K562 (cell line): ENCODE measurements around the gene SNX15. TPM values are rescaled to one million over a fixed set of nuclear protein-coding genes. Genes with fewer than 3 reads are reported as not detected.
A peak's percentile ranks its signal among the peaks of the same experiment; 100 is the strongest.

Experiments used
- ARHGAP35 ChIP-seq: fragments of 450-650 bp; IDR thresholded peaks from 2 replicates; pipeline ENCODE4 v1.6.1; 2018; ENCODE audit not compliant: partially characterized antibody
- FOXK1 ChIP-seq: sonication (generic); formaldehyde crosslinking; IDR thresholded peaks from 2 replicates; pipeline ENCODE4 v1.8.0; 2022; ENCODE audit warnings: missing genetic modification reagents, mild to moderate bottlenecking, borderline replicate concordance
- HDAC8 ChIP-seq: fragments of 450-650 bp; IDR thresholded peaks from 2 replicates; pipeline ENCODE4 v1.6.1; 2016; ENCODE audit warnings: mild to moderate bottlenecking, missing genetic modification characterization, moderate library complexity, missing compliant biosample characterization
- HNRNPH1 ChIP-seq: fragments of 200-400 bp; formaldehyde crosslinking; optimal IDR thresholded peaks from 2 replicates; pipeline ENCODE3; 2017; ENCODE audit warnings: low read depth, mild to moderate bottlenecking, low read length, moderate library complexity
- HNRNPK ChIP-seq: fragments of 200-400 bp; formaldehyde crosslinking; IDR thresholded peaks from one replicate; pipeline ENCODE4 v1.6.1; 2018; ENCODE audit warnings: mild to moderate bottlenecking, low read depth, low read length; ENCODE audit not compliant: poor library complexity, severe bottlenecking
- HSF4 ChIP-seq: fragments of 250-450 bp; sonication (Bioruptor Pico); IDR thresholded peaks from 2 replicates; pipeline ENCODE4 v2.1.2; 2022; ENCODE audit warnings: mild to moderate bottlenecking, moderate library complexity, borderline replicate concordance
- LARP7 ChIP-seq: fragments of 450-650 bp; IDR thresholded peaks from 2 replicates; pipeline ENCODE4 v1.6.1; 2016
- LCOR ChIP-seq: sonication (generic); formaldehyde crosslinking; IDR thresholded peaks from 2 replicates; pipeline ENCODE4 v1.8.0; 2022; ENCODE audit warnings: mild to moderate bottlenecking, missing genetic modification reagents
- MAZ ChIP-seq, 2 experiments: fragments of 450-650 bp in 1 of 2; sonication (generic) in 1 of 2; formaldehyde crosslinking; IDR thresholded peaks in 1 of 2; conservative IDR thresholded peaks in 1 of 2; 2 replicates each; pipeline versions ENCODE4 v1.4.0 to v1.5.0; 2020; ENCODE audit warnings: mild to moderate bottlenecking in 1 of 2, missing genetic modification reagents in 1 of 2
- MBD2 ChIP-seq: sonication (generic); IDR thresholded peaks from 2 replicates; pipeline ENCODE4 v1.6.1; 2016; ENCODE audit warnings: low read depth, borderline replicate concordance
- NCOA1 ChIP-seq: fragments of 450-650 bp; IDR thresholded peaks from 2 replicates; pipeline ENCODE4 v1.6.1; 2016; ENCODE audit warnings: low read depth
- PHF21A ChIP-seq: fragments of 450-650 bp; IDR thresholded peaks from 2 replicates; pipeline ENCODE4 v1.6.1; 2017; ENCODE audit warnings: low read depth, borderline replicate concordance
- POLR2AphosphoS5 ChIP-seq: IDR thresholded peaks from 2 replicates; pipeline ENCODE4 v1.6.1; 2011; ENCODE audit warnings: mild to moderate bottlenecking, low read depth, low read length, moderate library complexity; ENCODE audit not compliant: control insufficient read depth, insufficient read depth
- RB1 ChIP-seq: fragments of 450-650 bp; IDR thresholded peaks from 2 replicates; pipeline ENCODE4 v1.6.1; 2017; ENCODE audit warnings: low read depth, mild to moderate bottlenecking
- ZBED1 ChIP-seq: IDR thresholded peaks from 2 replicates; pipeline ENCODE4 v1.6.1; 2014
- ZBTB1 ChIP-seq: sonication (generic); formaldehyde crosslinking; IDR thresholded peaks from 2 replicates; pipeline ENCODE4 v1.8.1; 2023; ENCODE audit warnings: missing genetic modification reagents, low read depth, mild to moderate bottlenecking, borderline replicate concordance
- ZNF24 ChIP-seq: fragments of 450-650 bp; IDR thresholded peaks from 2 replicates; pipeline ENCODE4 v1.6.1; 2016
- ZNF408 ChIP-seq: fragments of 250-450 bp; sonication (Bioruptor Pico); IDR thresholded peaks from 2 replicates; pipeline ENCODE4 v1.4.0; 2020; ENCODE audit warnings: low read depth, mild to moderate bottlenecking, moderate library complexity
- ZNF696 ChIP-seq: fragments of 250-450 bp; sonication (Bioruptor Pico); conservative IDR thresholded peaks from 2 replicates; pipeline ENCODE4 v1.4.0; 2020; ENCODE audit warnings: mild to moderate bottlenecking, moderate library complexity
- polyA plus RNA-seq, 8 experiments: library from polyadenylated mRNA; depleted of rRNA in 4 of 8; stranded (reverse) in 5 of 8; unstranded in 3 of 8; fragments of >200 nt; fragmentation: Nextera tagmentation in 2 of 8; fragmentation: Illumina TruSeq in 1 of 8; extraction: Ambion mirVana in 2 of 8; extraction: Trizol in 1 of 8; gene quantifications; 2 replicates each; pipeline versions ENCODE4 v1.2.1 to v1.2.3, GENCODE V29; 2011 to 2014; ENCODE audit warnings: inconsistent platforms in 1 of 8, missing spikeins in 1 of 8
- total RNA-seq, 7 experiments: library from RNA; depleted of rRNA in 6 of 7; stranded (reverse); fragments of >200 nt in 6 of 7; fragmentation: Illumina TruSeq in 2 of 7; extraction: Trizol in 2 of 7; gene quantifications; 2 replicates each; pipeline versions ENCODE4 v1.2.1 to v1.2.3, GENCODE V29; 2011 to 2021; ENCODE audit warnings: low replicate concordance in 1 of 7
- TF ChIP-seq, protein P1 (sequence below): sonication (generic); formaldehyde crosslinking; IDR thresholded peaks from 2 replicates; pipeline ENCODE4 v1.8.1; 2023; ENCODE audit warnings: mild to moderate bottlenecking, missing genetic modification reagents
- TF ChIP-seq, protein P2 (sequence below), 2 experiments: fragments of 450-650 bp; IDR thresholded peaks; 2 replicates each; pipeline ENCODE4 v1.6.1; 2016
- TF ChIP-seq, protein P3 (sequence below): fragments of 450-650 bp; IDR thresholded peaks from 2 replicates; pipeline ENCODE4 v1.6.1; 2016; ENCODE audit warnings: low read depth, mild to moderate bottlenecking, moderate library complexity
- TF ChIP-seq, protein P4 (sequence below): IDR thresholded peaks from 2 replicates; pipeline ENCODE4 v1.6.1; 2011; ENCODE audit warnings: borderline replicate concordance, low read depth, mild to moderate bottlenecking, moderate library complexity, low read length; ENCODE audit not compliant: insufficient read depth, poor library complexity, severe bottlenecking

The SNX15 gene
- total and polyA plus RNA-seq, 9 of the 15 experiments (the other 6 are each of a cell fraction or from before 2014, with no cell fraction given), result 1.8 to 27.8 (median 15.2) TPM

DNA sequence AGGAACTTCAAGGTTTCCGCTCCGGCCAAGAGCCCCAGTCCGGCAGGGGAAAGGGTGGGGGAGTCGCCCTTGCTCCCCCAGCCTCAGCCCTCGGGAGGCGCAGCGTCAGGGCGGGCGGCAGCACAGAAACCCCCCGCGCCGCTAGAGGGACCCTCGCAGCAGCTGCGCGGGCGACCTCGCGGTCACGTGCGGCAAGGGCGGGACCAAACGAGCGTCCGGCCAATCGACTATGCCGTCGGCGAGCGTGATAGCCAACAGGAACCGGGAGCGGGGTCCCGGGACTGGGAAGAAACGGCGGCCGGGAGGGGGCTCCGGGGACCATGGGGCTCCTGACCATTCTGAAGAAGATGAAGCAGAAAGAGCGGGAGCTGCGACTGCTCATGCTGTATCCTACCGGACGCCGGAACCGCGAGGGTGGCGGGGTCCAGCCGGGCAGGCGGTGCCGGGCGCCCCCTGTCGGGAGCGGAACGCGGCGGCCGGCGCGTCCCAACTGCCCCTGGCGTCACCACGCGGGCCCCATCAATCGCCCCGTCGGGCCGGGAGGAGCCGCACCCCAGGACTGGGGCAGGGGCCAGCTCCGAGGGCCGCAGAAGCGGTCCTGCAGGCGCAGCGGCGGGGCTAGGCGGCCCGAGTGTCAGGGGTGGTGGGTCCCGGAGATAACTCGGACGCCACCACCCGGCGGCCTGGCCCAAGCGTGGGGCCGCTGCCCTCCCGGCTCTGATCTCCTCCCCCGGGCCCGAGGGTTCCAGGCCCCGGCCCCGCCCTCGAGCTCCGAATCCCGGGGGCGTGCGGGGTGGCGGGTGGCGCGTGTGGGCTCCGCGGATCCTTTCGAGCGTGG, 13.1 kb upstream of the SNX15 start, which contains the start of gene ARL2 (continued):
- TF ChIP-seq, protein P1, sequence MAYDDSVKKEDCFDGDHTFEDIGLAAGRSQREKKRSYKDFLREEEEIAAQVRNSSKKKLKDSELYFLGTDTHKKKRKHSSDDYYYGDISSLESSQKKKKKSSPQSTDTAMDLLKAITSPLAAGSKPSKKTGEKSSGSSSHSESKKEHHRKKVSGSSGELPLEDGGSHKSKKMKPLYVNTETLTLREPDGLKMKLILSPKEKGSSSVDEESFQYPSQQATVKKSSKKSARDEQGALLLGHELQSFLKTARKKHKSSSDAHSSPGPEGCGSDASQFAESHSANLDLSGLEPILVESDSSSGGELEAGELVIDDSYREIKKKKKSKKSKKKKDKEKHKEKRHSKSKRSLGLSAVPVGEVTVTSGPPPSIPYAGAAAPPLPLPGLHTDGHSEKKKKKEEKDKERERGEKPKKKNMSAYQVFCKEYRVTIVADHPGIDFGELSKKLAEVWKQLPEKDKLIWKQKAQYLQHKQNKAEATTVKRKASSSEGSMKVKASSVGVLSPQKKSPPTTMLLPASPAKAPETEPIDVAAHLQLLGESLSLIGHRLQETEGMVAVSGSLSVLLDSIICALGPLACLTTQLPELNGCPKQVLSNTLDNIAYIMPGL, result peak; percentile 99
- no peak for TF ChIP-seq PHF21A
- TF ChIP-seq RB1, result peak; percentile 64
- TF ChIP-seq, protein P2, sequence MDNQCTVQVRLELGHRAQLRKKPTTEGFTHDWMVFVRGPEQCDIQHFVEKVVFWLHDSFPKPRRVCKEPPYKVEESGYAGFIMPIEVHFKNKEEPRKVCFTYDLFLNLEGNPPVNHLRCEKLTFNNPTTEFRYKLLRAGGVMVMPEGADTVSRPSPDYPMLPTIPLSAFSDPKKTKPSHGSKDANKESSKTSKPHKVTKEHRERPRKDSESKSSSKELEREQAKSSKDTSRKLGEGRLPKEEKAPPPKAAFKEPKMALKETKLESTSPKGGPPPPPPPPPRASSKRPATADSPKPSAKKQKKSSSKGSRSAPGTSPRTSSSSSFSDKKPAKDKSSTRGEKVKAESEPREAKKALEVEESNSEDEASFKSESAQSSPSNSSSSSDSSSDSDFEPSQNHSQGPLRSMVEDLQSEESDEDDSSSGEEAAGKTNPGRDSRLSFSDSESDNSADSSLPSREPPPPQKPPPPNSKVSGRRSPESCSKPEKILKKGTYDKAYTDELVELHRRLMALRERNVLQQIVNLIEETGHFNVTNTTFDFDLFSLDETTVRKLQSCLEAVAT (IDR thresholded peaks at IDR 0.05), result peak; percentile 48 to 53; a peak in 2 of 4 replicates
- TF ChIP-seq LARP7, result no peak
- TF ChIP-seq HNRNPH1, result no peak
- TF ChIP-seq ZNF696, result no peak
- TF ChIP-seq POLR2AphosphoS5, result no peak; the same call in 1 of the 2 replicates
- peak; percentile 89 for TF ChIP-seq ZBTB1 (CRISPR knock-in tag)
- peak; percentile 32; the same call in 1 of the 2 replicates for TF ChIP-seq HDAC8 (tag)
- peak; percentile 67; the same call in 1 of the 2 replicates for TF ChIP-seq NCOA1
- peak; percentile 52 to 79; a peak in 3 of 4 replicates for TF ChIP-seq MAZ (CRISPR knock-in tag; conservative IDR thresholded peaks at IDR 0.05 in 1 of 2, IDR thresholded peaks at IDR 0.05 in 1 of 2)
- TF ChIP-seq, protein P3, sequence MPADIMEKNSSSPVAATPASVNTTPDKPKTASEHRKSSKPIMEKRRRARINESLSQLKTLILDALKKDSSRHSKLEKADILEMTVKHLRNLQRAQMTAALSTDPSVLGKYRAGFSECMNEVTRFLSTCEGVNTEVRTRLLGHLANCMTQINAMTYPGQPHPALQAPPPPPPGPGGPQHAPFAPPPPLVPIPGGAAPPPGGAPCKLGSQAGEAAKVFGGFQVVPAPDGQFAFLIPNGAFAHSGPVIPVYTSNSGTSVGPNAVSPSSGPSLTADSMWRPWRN, result no peak
- TF ChIP-seq, protein P4, sequence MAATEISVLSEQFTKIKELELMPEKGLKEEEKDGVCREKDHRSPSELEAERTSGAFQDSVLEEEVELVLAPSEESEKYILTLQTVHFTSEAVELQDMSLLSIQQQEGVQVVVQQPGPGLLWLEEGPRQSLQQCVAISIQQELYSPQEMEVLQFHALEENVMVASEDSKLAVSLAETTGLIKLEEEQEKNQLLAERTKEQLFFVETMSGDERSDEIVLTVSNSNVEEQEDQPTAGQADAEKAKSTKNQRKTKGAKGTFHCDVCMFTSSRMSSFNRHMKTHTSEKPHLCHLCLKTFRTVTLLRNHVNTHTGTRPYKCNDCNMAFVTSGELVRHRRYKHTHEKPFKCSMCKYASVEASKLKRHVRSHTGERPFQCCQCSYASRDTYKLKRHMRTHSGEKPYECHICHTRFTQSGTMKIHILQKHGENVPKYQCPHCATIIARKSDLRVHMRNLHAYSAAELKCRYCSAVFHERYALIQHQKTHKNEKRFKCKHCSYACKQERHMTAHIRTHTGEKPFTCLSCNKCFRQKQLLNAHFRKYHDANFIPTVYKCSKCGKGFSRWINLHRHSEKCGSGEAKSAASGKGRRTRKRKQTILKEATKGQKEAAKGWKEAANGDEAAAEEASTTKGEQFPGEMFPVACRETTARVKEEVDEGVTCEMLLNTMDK, result peak; percentile 99
- TF ChIP-seq ARHGAP35, result no peak
- peak; percentile 74 for TF ChIP-seq LCOR (CRISPR knock-in tag)
- no peak for TF ChIP-seq FOXK1 (CRISPR knock-in tag)
- no peak for TF ChIP-seq ZNF408 (CRISPR knock-in tag)
- TF ChIP-seq MBD2, result no peak; the same call in none of the 2 replicates
- peak; percentile 26; the same call in 1 of the 2 replicates for TF ChIP-seq ZBED1
- TF ChIP-seq HSF4, result no peak
- no peak for TF ChIP-seq ZNF24
- TF ChIP-seq HNRNPK, result no peak
